NCI-H748 treated with DMSO at 0.1 percent for 48 hours (cell line): Measurements from ENCODE around the gene TTC32.

Experiments
- DNase-seq: peaks from one replicate; lab custom pipeline; 2025; lab: John Stamatoyannopoulos, UW

The TTC32 gene

DNA sequence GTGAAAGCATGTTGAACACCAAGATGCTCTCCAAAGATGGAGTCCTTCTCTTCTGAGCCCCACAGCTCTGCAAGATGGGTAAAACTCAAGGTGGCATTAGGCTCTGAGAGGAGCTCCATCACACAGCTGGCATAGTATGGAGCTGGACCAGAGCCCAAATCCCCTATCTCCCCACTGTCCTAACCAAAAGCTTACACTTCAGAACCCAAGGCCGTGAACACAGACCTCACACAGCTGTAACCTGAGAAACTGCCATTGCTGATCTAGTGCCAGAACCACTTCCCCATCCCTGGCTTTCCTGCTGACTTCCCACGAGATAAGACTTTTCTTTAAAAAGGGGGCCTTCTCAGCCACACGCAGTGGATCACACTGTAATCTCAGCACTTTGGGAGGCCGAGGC, 25.0 kb downstream of the TTC32 start:
- DNase-seq = no peak

DNA sequence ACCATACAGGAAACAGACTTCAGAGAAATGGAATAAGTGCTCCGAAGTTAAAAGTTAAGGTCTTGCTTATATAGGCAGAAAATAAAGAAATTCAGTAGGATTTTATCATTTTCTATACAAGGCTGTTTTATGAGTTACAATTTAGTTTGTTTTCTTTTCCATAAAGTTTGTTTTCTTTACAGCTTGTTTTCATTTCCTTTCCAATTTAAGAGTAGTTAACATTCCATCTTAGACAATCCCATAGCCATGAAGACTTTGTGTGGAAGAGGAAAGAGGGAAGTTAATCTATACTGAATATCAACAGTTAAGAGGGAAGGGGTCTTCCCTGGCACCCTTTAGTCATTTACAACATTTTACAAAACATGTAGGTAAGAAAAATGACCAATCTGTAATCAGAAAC, 26.5 kb downstream of the TTC32 start:
- no peak for DNase-seq

GRCh38 chr2:19874726-19875125, 27.1 kb downstream of the TTC32 start:
- DNase-seq = no peak

DNA sequence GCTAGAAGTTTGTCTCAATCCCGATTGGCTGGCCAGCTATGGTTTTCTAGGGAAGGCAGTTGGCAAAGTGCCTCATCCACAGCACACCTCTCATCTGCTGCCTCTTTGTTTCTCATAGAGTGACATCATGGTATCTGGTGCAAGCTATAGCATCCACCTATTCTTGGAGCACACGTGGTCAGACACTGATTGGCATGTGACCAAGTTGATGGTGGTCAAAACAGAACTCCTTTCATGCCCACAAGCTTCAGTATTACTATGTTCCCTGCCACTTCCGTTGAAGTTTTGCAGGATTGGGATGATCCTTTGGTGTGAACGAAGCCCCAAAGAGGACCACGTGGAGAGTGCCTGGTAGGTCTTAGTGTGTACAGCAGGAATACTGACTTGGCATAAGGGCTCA, 28.8 kb downstream of the TTC32 start:
- no peak for DNase-seq

DNA sequence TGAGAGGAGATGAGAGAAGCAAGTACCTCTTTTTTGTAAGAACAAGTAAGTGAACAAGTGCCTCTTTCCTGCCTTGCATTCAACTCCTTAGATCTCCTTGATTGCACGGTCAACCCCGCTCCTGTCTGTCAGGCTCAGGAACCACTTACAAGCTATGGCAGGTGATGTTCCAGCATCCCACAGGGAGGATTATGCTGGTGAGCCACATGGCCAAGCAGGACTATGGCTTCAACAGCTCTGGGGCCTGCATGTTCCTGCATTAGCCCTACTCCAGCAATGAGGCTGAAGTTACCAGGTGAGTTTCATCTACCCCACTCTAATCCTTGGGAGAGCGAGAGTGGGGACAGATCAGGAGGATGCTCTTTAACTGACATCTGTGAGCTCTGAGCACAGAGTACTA, 29.5 kb downstream of the TTC32 start:
- DNase-seq = no peak

DNA sequence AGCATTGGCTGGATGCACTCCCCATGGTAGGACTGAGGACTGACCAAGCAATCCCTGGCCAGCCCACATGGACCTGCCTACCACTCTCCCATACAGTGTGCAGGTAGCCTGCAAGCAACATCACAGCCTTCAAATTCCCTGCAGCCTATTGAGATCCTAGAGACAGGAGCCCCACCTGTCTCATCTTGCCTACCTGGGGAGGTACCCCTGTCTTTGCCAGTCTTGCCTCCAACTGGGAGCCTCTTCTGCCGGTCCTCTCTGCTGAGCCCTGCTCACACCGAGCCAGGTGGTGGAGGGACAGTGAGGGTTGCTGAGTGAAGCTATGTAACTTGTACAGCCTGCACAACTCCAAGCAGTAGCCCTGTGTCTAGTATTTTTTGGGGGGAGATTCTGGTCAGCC, 29.9 kb downstream of the TTC32 start:
- DNase-seq = no peak

DNA sequence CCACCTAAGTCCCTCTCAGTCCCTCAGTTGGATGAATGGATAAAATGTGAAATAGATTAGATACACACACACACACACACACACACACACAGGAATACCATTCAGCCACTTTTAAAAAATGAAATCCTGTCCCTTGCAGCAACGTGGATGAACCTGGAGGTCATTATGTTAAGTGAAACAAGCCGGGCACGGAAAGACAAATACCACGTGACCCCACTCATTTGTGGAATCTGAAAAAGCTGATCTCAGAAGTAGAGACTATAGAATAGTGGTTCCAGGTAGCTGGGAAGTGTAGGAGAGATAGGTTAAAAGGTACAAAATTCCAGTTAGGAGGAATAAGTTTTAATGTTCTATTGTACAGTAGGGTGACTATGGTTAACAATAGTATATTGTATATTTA, 31.0 kb downstream of the TTC32 start:
- no peak for DNase-seq

DNA sequence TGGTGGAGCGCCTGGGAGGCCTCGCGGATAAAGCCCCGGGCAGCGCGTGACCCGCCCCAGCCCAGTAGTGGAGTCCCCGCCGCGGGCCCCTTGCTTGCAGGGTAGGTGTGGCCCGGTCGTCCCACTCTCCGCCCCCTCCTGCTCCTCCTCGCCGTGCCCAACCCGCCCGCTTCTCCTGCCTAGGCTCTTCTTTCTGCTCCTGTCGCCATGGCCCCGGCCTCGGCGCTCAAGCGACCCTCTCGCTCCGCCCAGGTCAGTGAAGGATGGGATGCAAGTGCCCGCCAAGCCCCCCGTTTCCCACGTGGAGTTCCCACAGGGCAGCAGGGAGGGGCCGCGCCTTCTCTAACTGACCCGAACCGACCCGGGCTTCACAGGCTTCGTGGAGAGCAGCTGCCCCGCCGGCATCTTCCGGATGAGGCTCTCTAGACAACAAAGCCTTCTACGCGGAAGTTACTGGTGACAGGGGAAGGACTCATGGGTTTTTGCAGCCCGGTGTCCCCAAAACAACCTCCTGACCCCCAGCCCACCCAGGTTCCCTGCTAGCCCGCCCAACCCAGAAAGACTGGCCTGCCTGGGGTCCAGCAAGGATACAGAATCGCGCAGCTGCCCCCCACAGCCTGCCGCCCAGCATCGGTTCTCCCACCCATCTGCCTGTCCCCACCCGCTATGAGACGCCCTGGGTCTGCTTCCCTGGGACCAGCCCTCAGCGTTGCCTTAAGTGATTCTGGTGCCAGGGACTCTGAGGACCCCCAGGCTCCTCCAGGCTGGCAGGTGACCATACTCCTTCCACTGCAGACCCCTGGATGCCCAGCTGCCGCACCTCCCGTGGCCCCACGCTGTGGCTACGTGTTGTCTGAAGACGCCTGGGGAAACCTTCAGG, 32.8 kb downstream of the TTC32 start:
- no peak for DNase-seq

DNA sequence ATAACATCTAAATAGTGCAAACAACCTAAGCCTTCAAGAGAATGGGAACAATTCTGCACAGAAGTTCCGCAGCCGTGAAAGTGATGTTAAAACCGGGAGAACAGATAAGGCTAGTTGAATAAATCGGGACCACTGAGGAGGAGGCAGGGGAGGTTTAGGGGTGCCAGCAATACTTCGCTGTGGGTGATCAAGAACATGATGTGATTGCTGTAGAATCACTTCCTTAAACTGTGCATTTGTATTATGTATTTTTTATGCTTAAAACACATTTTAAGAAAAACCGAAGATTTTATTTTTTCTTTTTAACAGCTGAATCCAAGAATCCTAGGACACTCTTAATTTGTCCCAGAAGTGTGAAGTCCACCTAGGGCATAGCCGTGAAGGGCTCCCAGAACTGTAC, 33.6 kb downstream of the TTC32 start:
- DNase-seq = no peak

DNA sequence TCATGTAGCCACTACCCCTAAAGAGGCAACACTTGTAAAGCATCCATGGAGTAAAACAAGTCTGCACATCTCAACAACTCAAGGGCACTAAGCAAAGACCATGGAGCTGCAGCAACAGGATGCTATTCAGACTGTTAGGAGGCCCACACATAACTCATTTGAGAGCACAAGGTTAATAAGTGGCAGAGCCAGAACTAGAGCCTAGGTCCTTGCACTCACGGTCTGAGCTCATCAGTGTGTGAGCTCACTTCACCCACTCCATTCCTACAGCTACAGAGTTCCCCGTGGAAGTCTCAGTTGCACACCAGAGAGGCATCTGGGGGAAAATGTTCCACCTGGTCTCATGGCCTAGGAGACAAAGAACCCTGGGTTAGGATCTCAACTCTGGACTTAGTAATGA, 35.0 kb downstream of the TTC32 start:
- no peak for DNase-seq

DNA sequence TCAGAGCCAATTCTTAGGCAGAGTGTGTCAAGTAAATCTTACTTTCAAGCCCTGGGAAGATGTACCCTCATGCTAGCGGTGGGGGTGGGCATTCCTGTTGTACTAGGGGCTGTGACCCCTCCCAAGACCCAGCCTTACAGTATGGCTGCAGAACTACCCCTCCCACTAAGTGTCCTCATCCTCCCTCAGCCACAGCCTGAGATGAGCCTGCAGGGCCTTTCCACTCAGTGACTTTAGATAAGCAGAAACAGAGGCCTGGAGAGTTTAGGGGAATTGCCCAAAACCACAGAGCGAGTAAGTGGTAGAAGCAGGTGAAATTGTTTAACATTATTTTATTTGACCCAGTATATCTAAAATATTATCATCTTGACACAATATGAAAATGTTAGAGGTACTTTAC, 36.6 kb downstream of the TTC32 start:
- no peak for DNase-seq

DNA sequence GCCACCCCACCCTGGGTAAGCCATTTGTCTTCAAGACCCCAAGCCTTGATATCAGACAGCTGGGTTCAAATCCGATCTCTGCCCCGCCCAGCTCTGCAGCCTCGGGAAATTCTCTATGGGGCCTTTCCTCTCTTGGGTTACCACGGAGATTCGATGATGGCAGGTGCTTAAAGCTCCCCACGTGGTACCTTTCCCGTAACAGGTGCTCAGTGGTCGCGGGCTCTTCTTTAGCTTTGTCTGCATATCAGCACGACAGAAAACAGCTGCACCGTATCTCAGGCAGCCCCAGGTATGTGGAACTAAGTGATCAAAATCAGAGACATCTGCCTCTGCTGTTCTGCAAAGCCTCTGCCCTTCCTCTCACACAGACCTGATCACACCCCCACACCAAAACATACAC, 37.4 kb downstream of the TTC32 start:
- DNase-seq = no peak

DNA sequence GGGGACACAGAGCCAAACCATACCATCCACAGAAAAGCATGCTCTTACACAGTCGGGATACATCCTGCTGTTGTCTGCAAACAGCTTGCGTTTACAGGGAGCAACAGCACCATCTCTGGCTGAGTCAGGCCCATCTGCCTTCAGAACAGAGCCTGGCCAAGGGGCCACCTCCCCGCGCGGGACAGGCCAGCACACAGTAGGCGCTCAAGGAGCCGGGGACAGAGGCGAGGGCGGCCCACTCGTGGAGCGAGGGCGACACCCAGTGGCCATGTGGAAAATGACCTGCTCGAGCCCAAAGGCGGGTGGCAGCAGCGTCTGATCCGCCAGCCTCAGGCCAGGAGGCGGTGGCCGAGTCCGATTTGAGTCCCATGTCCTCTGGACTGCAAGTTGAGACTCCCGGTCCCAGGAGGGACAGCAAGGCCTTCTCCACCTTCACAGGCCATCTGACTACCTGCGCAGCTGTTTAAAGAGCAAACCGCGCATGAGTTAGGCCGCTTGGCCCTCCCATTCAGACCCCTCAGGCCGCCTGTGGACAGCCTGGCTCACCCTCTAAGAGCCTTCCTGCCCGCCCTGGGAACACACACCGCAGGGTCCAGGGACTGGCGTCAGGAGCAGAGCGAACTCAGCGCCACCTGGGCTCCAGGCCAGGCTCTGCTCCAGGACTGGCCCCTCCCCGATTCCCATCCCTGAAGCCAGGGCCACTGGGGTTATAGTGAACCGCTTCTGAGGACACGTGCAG, 38.3 kb downstream of the TTC32 start:
- DNase-seq = no peak

- no peak for DNase-seq
These were observed 40.0 kb downstream of the TTC32 start for GRCh38 chr2:19861813-19862212.

DNA sequence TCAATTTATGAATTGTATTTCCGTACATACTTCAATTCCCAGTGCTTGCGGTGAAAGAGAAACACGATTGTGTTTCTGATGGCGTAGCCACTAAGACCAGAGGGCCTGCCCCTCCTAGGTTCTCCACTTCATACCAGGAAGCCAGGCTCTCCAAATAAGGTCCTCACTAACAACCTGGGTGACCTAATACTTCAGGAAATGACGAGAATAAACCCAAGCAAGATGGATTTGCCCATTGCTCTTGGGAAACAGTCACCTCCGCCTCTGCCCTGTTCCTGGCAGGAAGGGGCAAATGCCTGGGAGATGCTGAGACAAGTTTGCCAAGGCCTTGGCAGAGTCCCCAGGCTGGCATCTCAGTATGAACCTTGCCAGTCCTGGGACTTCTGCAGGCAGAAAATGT, 41.8 kb downstream of the TTC32 start:
- DNase-seq = no peak

- DNase-seq = no peak
These were observed 42.2 kb downstream of the TTC32 start for GRCh38 chr2:19859565-19859964.

- DNase-seq = no peak
These were observed 44.0 kb downstream of the TTC32 start for GRCh38 chr2:19857806-19858205.

DNA sequence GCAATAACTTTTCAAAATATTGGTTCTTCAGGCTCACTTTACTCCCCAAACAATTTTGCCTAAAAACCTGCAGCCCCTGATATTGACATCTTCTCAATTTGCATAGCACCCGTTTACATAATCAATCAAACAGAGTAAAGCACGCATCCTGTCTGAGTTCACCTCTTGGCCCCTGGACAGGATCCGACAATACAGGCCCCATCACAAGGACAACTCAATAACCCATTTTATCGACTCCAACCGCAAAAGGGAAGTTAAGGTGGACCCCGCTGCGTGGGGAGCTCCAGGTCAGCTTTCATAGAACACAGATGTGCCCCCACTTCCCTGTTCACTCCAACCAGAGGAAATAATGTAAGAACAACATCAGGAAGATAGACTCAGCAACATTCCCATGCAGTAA, 44.7 kb downstream of the TTC32 start:
- no peak for DNase-seq

DNA sequence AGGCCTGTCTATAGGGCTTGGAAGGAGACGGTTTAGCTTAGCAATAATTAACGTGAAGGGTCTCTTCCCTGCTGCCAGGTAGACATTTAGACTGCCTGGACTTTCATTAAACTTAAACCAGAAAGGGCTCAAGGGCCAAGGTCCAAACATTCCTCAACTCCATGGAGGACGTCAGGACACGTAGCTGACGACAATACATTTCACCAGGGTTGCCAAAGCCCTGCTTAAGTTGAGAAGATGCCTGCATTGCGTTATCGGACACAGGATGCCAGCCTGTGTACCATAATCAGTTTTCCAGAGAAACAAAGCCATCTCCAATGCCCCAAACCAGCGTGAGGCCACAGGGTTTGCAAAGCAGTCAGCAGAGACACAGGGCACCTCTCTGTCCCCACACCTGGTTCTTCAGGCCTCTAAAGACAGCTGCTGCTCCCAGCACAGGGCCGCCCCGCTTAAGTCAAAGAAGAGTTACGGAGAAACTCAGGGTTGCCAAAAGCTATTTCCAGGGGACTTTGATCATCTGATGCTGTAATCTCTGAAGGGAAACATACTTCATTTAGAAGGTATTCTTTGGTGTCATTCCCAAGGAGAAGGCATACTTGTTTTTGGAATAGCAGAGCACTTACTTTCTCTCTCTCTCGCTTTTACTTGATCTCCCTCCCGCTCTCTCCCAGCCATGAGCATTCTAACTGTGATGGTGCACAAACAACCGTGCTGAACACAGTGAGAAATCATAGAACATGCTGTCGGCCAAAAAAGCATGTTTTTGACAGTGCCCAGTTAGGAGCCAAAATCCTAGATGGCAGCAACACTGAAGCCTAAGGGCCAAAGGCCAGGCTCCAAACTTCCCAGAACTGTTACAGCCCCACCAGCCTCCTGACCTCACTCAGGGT, 46.0 kb downstream of the TTC32 start:
- no peak for DNase-seq

DNA sequence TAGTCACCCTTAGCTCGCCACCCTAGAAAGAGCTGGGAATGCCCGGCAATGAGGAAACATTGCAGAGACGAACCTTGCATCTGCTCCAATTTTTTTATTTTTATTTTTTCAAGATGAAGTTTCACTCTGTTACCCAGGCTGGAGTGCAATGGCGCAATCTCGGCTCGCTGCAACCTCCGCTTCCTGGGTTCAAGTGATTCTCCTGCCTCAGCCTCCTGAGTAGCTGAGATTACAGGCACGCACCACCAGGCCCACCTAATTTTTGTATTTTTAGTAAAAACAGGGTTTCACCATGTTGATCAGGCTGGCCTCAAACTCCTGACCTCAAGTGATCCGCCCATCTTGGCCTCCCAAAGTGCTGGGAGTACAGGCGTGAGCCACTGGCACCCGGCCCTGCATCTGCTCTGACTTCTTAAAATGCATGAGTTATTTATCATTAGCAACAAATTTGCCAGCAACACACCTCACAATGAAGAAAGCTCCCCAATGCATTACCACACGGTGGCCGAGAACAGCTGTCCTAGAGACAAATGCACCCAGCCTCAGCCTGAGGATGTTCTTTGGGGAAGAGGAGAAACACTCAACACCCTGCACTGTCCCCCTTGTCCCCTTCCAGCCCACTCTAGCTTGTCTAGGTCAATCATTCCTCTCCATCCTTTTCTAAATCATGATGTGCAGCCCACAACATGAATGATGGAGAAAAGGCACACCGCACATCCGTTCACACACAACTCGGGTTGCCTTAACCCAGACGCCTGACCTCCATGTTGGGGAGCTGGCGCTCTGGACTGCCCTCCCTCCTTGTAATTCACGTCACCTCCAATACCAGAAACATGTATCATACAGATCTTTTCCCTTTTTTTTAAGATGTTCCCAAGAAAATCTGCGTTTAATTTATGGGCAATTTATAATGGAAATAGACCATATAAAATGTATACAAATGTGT, 46.9 kb downstream of the TTC32 start:
- DNase-seq = no peak

DNA sequence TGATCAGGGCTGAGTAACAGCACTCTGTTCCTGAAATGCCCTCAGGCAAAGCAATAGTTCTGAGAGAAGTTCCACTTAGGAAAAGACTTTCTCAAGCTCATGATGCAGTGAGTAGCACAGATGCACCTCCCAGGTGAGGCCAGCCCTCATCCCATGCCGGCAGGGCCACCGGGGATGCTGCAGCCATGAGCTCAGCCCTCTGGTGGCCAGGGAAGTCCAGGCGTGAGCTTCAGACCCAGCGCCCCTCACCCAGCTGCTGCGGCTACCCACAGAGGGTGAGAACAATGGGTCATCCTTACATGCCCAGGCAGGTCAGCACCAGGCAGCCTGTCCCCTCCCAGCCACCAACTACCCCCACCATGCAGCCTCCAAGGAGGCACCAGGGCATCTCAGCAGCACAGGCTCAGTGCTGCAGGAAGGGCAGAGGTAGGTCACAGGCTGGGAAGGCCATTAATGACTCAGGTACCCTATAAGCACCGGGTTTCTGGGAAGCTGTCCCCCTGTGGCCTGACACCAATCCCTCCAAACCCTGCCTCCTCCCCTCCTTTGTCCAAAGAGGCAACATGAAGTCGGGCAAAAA, 50.6 kb downstream of the TTC32 start:
- DNase-seq = no peak
